HG03520 (cell line): ENCODE data around the gene RASD2.

Experiments
- ATAC-seq: cut with Tn5 transposase; IDR thresholded peaks from one replicate; pipeline ENCODE4 v1.9.1; 2021; ENCODE audit warnings: mild to moderate bottlenecking, moderate library complexity; ENCODE audit not compliant: unreplicated experiment

Gene RASD2

GRCh38 chr22:35558719-35559118 is 18.1 kb downstream of the RASD2 start:
- no peak for ATAC-seq

DNA sequence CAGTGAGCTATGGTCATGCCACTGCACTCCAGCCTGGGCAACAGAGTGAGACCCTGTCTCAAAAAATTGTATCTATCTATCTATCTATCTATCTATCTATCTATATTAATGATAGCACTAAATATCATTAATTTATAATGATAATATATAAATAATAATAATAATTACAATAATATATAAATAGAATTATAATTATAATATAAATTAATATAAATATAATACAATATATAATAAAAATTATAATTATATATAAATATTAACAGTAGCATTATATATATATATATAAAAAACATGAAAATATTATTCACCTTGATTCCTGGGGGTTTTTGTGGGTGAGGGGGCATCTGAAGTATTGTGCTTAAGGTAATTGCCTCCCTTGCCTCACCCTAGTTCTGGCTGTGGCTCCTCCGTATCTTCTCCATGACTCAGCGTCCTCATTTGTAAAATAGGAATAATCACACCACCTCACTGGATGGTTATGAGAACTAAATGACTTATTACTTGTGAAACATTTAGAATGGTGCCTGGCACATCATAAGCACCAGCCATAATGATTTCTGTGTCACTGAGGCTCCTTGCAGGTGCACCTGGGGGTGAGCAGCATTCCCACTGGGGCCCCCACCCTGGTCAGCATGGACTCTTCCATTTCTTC is 18.8 kb downstream of the RASD2 start:
- no peak for ATAC-seq

- no peak for ATAC-seq
Measured at GRCh38 chr22:35560366-35560765, 19.7 kb downstream of the RASD2 start.

DNA sequence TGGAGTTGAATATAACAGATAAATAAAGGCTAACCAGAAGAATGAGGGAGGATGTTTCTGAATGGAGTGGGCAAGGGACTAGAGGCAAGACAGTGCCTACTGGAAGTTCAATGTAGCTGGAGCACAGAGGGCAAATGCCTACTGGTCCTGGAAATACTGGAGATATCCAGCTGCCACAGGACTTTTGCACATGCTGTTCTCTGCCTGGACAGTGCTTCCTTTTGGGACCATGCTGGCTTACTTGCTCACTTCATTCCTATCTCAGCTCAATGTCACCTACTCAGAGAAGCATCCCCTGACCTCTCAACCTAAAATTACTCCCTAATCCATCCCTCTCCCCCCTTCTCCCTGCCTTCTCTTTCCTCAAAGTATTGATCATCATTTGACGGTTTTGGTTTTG is 20.2 kb downstream of the RASD2 start:
- ATAC-seq: no peak

- ATAC-seq: no peak
Measured at GRCh38 chr22:35561796-35562526, 21.3 kb downstream of the RASD2 start.

DNA sequence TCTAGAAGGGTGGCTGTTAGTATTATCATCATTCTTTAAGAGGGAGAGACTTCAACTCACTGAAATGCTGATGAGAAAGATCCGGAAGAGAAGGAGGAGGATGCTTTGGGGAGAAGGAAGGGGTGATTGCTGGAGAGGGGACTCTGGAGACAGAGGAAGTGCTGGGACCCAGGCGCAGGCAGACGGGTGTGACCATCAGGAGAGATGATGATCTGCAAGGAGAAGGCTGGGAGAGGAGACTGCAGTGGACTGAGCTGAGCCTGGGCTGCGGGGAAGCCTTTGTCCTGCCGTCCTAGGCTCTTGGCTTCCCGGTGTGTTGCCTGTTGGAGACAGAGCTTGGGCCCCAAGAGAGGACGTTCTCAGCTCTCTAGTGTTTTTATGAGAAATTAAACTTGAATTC is 22.6 kb downstream of the RASD2 start:
- ATAC-seq: no peak

DNA sequence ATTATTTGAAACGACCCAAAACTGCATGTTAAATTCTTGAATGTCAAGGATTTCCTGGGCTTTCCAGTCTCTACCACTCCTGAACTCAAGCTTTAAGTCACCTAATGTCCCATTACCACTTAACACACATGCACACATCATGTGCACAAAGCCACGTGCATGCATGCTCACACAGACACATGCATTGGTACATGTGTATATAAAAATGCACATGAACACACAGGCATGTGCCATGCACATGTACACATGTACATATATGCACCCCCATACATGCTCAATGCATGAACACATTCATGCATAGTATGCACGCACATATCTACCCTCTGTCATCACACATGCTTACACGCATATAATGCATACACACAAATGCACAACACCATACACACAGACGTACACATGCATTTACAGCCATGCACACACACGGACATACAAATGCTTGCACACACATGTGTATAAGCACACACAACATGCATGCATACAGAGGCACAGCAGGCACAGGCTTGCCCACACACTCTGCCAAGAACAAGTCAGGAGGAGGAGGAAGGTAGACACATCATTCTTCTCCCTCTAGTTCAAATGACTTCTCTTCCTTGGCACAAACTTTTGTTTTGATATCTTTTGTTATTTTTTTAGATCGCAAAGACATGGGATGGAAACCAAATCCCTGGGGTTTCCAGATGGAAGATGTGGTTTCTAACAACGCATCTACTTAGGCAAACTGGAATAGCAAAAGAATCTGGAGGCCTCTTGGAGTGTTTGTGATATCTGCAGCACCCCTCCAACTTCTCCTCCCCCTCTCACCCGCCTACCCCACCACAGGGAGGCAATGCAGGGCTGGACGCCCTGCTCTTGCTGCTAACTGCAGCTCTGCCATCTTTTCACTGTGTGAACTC is 24.6 kb downstream of the RASD2 start:
- ATAC-seq: no peak

GRCh38 chr22:35567351-35568141 is 26.9 kb downstream of the RASD2 start:
- no peak for ATAC-seq

GRCh38 chr22:35568751-35569739 is 28.4 kb downstream of the RASD2 start:
- ATAC-seq: no peak

- ATAC-seq: no peak
Measured at GRCh38 chr22:35569916-35570315, 29.3 kb downstream of the RASD2 start.

DNA sequence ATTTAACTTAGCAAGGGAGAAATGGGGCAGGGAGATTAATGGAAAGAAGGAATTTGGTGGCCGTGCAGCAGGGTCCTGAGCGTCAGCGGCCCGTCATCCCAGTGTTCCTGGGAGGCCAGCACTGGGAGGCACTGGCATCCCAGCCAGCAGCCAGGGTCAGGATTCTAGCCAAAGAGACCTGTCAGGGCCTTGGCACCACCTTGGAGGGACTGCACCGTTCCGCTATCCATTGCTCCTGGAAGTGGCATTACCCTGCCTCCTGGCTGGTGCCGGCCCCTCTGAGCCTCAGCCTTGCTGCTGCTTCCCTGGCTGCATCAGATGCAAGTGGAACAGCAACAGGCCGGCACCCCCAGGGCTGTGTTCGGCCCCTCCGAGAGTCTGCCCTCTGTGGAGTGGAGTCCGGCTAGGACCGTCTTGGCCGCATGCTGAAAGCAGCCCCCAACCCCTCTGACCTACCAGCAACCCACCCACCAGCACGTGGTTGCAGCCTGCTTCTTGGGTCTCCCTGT is 30.1 kb downstream of the RASD2 start:
- ATAC-seq: no peak

DNA sequence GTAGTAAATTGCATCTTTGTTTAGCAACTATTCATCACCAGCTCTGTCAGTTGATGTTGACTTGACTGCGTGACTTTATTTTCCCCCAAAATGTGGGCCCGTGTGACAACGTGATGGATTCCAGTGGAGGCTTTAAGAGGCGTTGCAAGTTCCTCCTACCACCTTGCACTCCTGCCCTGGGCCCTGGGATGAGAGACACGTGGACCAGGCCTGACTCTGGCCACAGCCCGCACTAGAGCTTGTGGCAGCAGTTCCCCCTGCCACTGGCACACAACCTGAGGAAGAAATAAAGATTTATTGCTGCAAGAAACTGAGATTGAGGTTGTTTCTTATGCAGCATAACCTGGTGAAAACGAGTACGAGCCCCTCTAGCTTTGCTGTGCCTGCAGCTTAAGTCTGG is 31.9 kb downstream of the RASD2 start:
- ATAC-seq: no peak

- no peak for ATAC-seq
Measured at GRCh38 chr22:35575116-35575748, 34.6 kb downstream of the RASD2 start.

- no peak for ATAC-seq
Measured at GRCh38 chr22:35576671-35577070, 36.0 kb downstream of the RASD2 start.

DNA sequence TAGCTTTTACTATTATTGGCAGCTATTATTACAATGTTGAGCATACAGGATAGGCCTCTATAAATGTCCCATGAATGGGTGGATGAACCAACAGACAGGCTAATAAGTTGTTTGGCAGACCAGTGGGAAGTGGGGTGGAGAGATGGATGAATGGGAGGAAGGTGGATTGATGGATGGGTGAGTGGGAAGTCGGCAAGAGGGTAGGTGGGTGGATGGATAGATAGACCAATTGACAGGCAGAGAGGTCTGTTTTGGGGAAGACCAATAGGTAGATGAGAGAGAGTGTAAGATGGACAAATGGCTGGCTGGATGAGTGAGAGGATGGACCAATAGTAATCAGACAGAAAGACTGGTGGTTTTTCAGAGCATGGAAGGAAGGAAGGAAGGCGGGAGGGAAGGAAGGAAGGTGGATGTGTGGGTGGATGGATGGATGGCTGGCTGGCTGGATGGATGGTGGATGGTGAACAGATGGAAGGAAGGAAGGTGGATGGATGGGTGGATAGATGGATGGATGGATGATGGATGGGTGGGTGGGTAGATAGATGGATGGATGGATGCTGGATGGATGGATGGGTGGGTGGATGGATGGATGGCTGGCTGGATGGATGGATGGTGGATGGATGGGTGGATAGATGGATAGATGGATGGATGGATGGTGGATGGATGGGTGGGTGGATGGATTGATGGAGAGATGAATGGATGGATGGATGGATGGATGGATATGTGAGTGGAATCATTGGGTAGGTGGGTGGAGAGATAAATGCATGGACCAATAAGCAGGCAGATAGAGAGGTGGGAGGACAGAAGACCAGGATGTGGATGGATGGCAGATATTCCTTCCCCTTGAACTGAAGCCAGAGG is 37.4 kb downstream of the RASD2 start:
- ATAC-seq: no peak

DNA sequence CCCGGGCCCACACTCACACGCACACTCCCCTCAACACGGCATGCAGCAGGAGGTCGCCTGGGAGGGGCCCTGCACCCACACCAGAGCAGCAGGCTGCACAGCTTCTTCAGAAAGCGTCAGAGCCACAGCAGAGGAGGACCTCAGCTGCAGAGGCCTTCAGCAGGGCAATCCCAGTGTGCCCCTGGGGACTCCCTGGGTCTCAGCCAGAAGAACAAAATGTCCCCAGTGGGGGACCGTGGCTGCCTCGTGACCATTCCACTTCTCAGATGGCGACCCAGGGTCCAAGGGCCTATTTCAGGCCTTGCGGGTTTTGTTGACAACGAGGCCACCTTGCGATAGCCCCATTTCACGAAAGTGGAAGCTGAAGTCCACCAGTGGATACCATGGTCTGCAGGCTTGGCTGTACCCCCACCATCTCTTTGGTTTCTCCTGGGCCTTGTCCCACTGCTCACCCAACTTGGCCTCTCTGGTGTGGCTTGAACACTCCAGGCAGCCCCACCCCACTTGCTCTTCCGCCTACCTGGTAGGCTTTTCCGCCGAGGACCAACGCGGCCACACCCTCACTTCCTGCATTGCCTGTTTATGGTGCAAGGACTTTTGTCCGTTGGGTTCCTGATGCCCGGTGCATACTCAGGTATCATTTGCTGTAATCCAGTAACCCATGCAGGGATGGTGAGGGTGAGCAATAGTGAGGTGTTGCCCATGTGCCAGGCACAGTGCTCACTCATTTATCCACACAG is 38.4 kb downstream of the RASD2 start:
- ATAC-seq: no peak

GRCh38 chr22:35580351-35581022 is 39.9 kb downstream of the RASD2 start:
- no peak for ATAC-seq
